ENCODE measurements around the gene SHOC2. TPM values are rescaled to one million over a fixed set of nuclear protein-coding genes. Genes with fewer than 3 reads are reported as not detected.

The SHOC2 gene
- total and polyA plus RNA-seq, 7 experiments from 2014 or later: 48.2 to 71.7 (median 60.2) TPM

DNA sequence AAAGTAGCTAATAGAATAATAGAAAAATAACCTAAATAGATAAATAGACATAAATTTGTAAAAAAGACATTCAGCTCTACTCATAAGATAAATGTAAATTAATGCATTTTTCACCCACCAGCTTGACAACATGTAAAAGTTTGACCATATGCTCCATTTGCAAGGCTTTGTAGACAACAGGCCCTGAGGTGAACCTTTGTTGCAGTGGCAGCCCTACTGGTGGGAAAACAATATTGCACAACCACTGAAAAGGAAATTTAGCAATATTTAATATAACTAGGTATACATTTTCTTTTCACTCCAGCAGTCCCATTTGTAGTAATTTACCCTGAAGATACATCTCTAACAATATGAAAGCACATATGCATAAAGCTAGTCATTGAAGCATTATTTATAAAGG is 118.5 kb downstream of the SHOC2 start:
- peaks cover 8 to 35% (median 12%) of the 10 kb centered on the region in 5 donors for H3K36me3 Mint-ChIP-seq
- H3K27me3 Mint-ChIP-seq: peaks cover 0 to 25% (median 16%) of the 10 kb centered on the region in 5 donors
- H3K4me1 ChIP-seq (ENCODE audit: control insufficient read depth in 2 of 2, insufficient read depth in 2 of 2, low read length in 2 of 2): no peaks in the 10 kb centered on the region
- peaks cover 5 to 79% (median 38%) of the 10 kb centered on the region in 11 donors for H3K9me3 Mint-ChIP-seq
- ChIA-PET CTCF (no interaction called here), POLR2A (no interaction called here)
- no peak overlapping the region for H3K4me3 Mint-ChIP-seq
- no peaks in the 10 kb centered on the region for H3K4me1 Mint-ChIP-seq
- no peaks in the 10 kb centered on the region for H3K36me3 ChIP-seq (ENCODE audit: control insufficient read depth in 2 of 3, insufficient read depth in 3 of 3, low read length in 3 of 3)
- no peak for DNase-seq
- no peak overlapping the region for H3K27ac ChIP-seq (ENCODE audit: low read depth, low read length)
- peaks cover 0 to 3% of the 10 kb centered on the region in 2 donors for H3K27me3 ChIP-seq (ENCODE audit: control insufficient read depth in 2 of 2, insufficient read depth in 2 of 2, low read length in 2 of 2)
- ATAC-seq: no peak
- intact Hi-C loops (cut with micrococcal nuclease): no loop called here
- H3K9me3 ChIP-seq (ENCODE audit: control insufficient read depth in 2 of 3, low read length in 3 of 3): peaks cover 0 to 21% (median 0%) of the 10 kb centered on the region in 3 experiments
- H3K27ac Mint-ChIP-seq: no peak overlapping the region
- H3K4me3 ChIP-seq (ENCODE audit: low read length): no peak overlapping the region

GRCh38 chr10:111039522-111039921 is 120.1 kb downstream of the SHOC2 start:
- CTCF ChIA-PET: no interaction called here
- no peak overlapping the region for H3K4me3 ChIP-seq (ENCODE audit: low read length)
- no peak overlapping the region for H3K27ac ChIP-seq (ENCODE audit: low read depth, low read length)
- DNase-seq: no peak
- H3K4me3 Mint-ChIP-seq: peak overlapping the region in 1 of 10 donors; percentile 50
- H3K27ac Mint-ChIP-seq: no peak overlapping the region
- no peaks in the 10 kb centered on the region for H3K4me1 ChIP-seq (ENCODE audit: control insufficient read depth in 2 of 2, insufficient read depth in 2 of 2, low read length in 2 of 2)
- H3K36me3 ChIP-seq (ENCODE audit: control insufficient read depth in 2 of 3, insufficient read depth in 3 of 3, low read length in 3 of 3): no peaks in the 10 kb centered on the region
- peaks cover 2 to 24% (median 4%) of the 10 kb centered on the region in 5 donors for H3K36me3 Mint-ChIP-seq
- peaks cover 0 to 25% (median 20%) of the 10 kb centered on the region in 5 donors for H3K27me3 Mint-ChIP-seq
- ATAC-seq: no peak
- H3K9me3 ChIP-seq (ENCODE audit: control insufficient read depth in 2 of 3, low read length in 3 of 3): peaks cover 0 to 18% (median 0%) of the 10 kb centered on the region in 3 experiments
- peaks cover 0 to 3% of the 10 kb centered on the region in 2 donors for H3K27me3 ChIP-seq (ENCODE audit: control insufficient read depth in 2 of 2, insufficient read depth in 2 of 2, low read length in 2 of 2)
- no peaks in the 10 kb centered on the region for H3K4me1 Mint-ChIP-seq
- POLR2A ChIA-PET: no interaction called here
- intact Hi-C loops (cut with micrococcal nuclease): no loop called here
- peaks cover 5 to 72% (median 29%) of the 10 kb centered on the region in 11 donors for H3K9me3 Mint-ChIP-seq

- intact Hi-C loops (cut with micrococcal nuclease): no loop called here
- Histone ChIP-seq H3K4me1 (ENCODE audit: control insufficient read depth in 2 of 2, insufficient read depth in 2 of 2, low read length in 2 of 2) (no peaks in the 10 kb centered on the region), H3K36me3 (ENCODE audit: control insufficient read depth in 2 of 3, insufficient read depth in 3 of 3, low read length in 3 of 3) (no peaks in the 10 kb centered on the region), H3K4me3 (ENCODE audit: low read length) (no peak overlapping the region), H3K27ac (ENCODE audit: low read depth, low read length) (no peak overlapping the region), H3K9me3 (ENCODE audit: control insufficient read depth in 2 of 3, low read length in 3 of 3) (peaks cover 0 to 4% (median 0%) of the 10 kb centered on the region in 3 experiments), H3K27me3 (ENCODE audit: control insufficient read depth in 2 of 2, insufficient read depth in 2 of 2, low read length in 2 of 2) (peaks cover 0 to 3% of the 10 kb centered on the region in 2 donors)
- Mint-ChIP-seq H3K36me3 (peaks cover 0 to 8% (median 4%) of the 10 kb centered on the region in 5 donors), H3K27ac (no peak overlapping the region), H3K4me3 (no peak overlapping the region), H3K9me3 (peaks cover 4 to 56% (median 22%) of the 10 kb centered on the region in 11 donors), H3K4me1 (no peaks in the 10 kb centered on the region), H3K27me3 (peaks cover 19 to 53% (median 33%) of the 10 kb centered on the region in 5 donors)
- CTCF ChIA-PET: no interaction called here
- POLR2A ChIA-PET: no interaction called here
- DNase-seq (no peak), ATAC-seq (no peak)
These were observed 137.6 kb downstream of the SHOC2 start for GRCh38 chr10:111057006-111057405.

Small RNAs within 50 kb of the gene (microRNA-seq; reads per million reads assigned to microRNA genes)
- 2.6 reads per million for gene MIR548E (ENCODE audit: borderline microRNAs expressed)

Other genes with a start within 250 kb of the SHOC2 start
- 100 to 1,000 TPM in 4 of 5 experiments, 10 to 100 TPM in 1; 93.7 to 283 (median 223) TPM for gene PDCD4, start 47.7 kb upstream of the SHOC2 start, total RNA-seq
- 100 to 1,000 TPM; 253 to 295 TPM for gene PDCD4, start 47.7 kb upstream of the SHOC2 start, polyA plus RNA-seq
- gene BBIP1, start 424 bp upstream of the SHOC2 start, total RNA-seq: 10 to 100 TPM; 22.2 to 64.2 (median 44.6) TPM
- gene BBIP1, start 424 bp upstream of the SHOC2 start, polyA plus RNA-seq: 10 to 100 TPM; 31.5 to 32.5 TPM
- under 1 TPM in 1 of 5 experiments, not detected in 4; 0.22 TPM for gene ADRA2A, start 157.4 kb downstream of the SHOC2 start, total RNA-seq
- gene ADRA2A, start 157.4 kb downstream of the SHOC2 start, polyA plus RNA-seq: not detected

Measured in naive thymus-derived CD4-positive, alpha-beta T cell (primary cell).